Testis (tissue), 2 donors: ENCODE measurements around the gene PTAFR.

ENCODE experiments used
- POLR2A ChIP-seq: fragments of 450-650 bp; IDR thresholded peaks from one replicate; pipeline ENCODE4 v1.6.1; 2017; ENCODE audit warnings: antibody characterized with exemption, mild to moderate bottlenecking, moderate library complexity
- TF ChIP-seq, protein P1 (sequence below), 3 experiments: fragments of 450-650 bp in 2 of 3; fragments of 200-600 bp in 1 of 3; sonication (generic) in 1 of 3; IDR thresholded peaks; one replicate each; pipeline ENCODE4 v1.5.1; 2016 to 2019; ENCODE audit warnings: antibody characterized with exemption in 3 of 3, mild to moderate bottlenecking in 2 of 3, moderate library complexity in 1 of 3

- TF ChIP-seq POLR2A = no peak
- TF ChIP-seq, protein P1, sequence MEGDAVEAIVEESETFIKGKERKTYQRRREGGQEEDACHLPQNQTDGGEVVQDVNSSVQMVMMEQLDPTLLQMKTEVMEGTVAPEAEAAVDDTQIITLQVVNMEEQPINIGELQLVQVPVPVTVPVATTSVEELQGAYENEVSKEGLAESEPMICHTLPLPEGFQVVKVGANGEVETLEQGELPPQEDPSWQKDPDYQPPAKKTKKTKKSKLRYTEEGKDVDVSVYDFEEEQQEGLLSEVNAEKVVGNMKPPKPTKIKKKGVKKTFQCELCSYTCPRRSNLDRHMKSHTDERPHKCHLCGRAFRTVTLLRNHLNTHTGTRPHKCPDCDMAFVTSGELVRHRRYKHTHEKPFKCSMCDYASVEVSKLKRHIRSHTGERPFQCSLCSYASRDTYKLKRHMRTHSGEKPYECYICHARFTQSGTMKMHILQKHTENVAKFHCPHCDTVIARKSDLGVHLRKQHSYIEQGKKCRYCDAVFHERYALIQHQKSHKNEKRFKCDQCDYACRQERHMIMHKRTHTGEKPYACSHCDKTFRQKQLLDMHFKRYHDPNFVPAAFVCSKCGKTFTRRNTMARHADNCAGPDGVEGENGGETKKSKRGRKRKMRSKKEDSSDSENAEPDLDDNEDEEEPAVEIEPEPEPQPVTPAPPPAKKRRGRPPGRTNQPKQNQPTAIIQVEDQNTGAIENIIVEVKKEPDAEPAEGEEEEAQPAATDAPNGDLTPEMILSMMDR (IDR thresholded peaks at IDR 0.05) = no peak
Observed at GRCh38 chr1:28150125-28150780, 26.2 kb downstream of the PTAFR start.
